Calu3 (cell line): Measurements from ENCODE around the gene CACNB3. TPM values are rescaled to one million over a fixed set of nuclear protein-coding genes. Genes with fewer than 3 reads are reported as not detected.

Experiments
- BruUV-seq: library from RNA; stranded (reverse); fragments of 400-500 nt; replicated peaks from 2 replicates; lab custom pipeline; 2021; lab: Mats Ljungman, UMichigan
- CTCF ChIA-PET: fragments of 300-600 bp; sonication (Branson Sonifier 250); formaldehyde crosslinking; loops from one replicate; lab custom pipeline; 2022; ENCODE audit warnings: antibody characterized with exemption; lab: Charles Lee
- DNase-seq: peaks from one replicate; pipeline ENCODE4 v3.0.0; 2022
- H3K27ac Mint-ChIP-seq: one replicate; pipeline ENCODE4 v1.8.0; 2022; ENCODE audit warnings: mixed read lengths; ENCODE audit not compliant: unreplicated experiment
- H3K27me3 Mint-ChIP-seq: one replicate; pipeline ENCODE4 v1.8.0; 2022; ENCODE audit warnings: mixed read lengths; ENCODE audit not compliant: unreplicated experiment
- H3K36me3 Mint-ChIP-seq: one replicate; pipeline ENCODE4 v1.8.0; 2022; ENCODE audit warnings: mild to moderate bottlenecking, moderate library complexity, mixed read lengths; ENCODE audit not compliant: insufficient read depth, unreplicated experiment
- H3K4me1 Mint-ChIP-seq: one replicate; pipeline ENCODE4 v1.8.0; 2022; ENCODE audit warnings: mild to moderate bottlenecking, low read depth, mixed read lengths; ENCODE audit not compliant: unreplicated experiment
- H3K4me3 Mint-ChIP-seq: one replicate; pipeline ENCODE4 v1.8.0; 2022; ENCODE audit warnings: mild to moderate bottlenecking, low read depth, moderate library complexity, mixed read lengths; ENCODE audit not compliant: unreplicated experiment
- H3K9me3 Mint-ChIP-seq: one replicate; pipeline ENCODE4 v1.8.0; 2022; ENCODE audit warnings: low read depth, mixed read lengths; ENCODE audit not compliant: unreplicated experiment
- CTCF ChIP-seq: fragments of 200-600 bp; IDR thresholded peaks from one replicate; pipeline ENCODE4 v1.8.0; 2022; ENCODE audit warnings: antibody characterized with exemption; ENCODE audit not compliant: unreplicated experiment
- intact Hi-C: fragments of 100-400 bp; cut with micrococcal nuclease; formaldehyde crosslinking; loops from one replicate; pipeline ENCODE4 v1.10.0; 2022; ENCODE audit not compliant: unreplicated experiment
- total RNA-seq: library from RNA; stranded (reverse); gene quantifications from 2 replicates; pipeline ENCODE4 v1.2.3, GENCODE V29; 2022

CACNB3 gene
- total RNA-seq, 1 experiment from 2014 or later = 21.1 TPM

DNA sequence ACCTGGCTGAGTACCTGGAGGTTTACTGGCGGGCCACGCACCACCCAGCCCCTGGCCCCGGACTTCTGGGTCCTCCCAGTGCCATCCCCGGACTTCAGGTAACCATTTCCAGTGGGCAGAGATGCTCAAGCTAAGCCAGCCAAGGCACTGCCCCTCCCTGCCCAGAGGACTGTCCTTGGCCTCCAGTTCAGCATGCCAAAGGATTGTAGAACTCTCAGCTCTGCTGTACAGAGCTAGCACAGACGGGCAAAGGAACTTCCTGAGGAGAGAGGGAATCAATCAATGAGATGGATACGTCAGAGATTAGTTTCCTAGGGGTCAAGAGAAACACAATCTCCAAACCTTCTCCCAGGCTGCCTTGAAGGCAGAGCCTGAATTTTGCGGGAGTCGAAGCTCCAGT is 8.7 kb downstream of the CACNB3 start:
- Mint-ChIP-seq H3K27ac (no peak overlapping the region), H3K36me3 (peaks cover 12% of the 10 kb centered on the region), H3K9me3 (no peaks in the 10 kb centered on the region), H3K27me3 (no peaks in the 10 kb centered on the region), H3K4me3 (no peak overlapping the region), H3K4me1 (no peaks in the 10 kb centered on the region)
- BruUV-seq = no TSS peak
- no peak for TF ChIP-seq CTCF
- CTCF ChIA-PET = interaction anchor here (0.6 kb wide), 1 partner anchor 91 kb away, joined by 6 read pairs; no protein-coding TSS in a partner anchor
- intact Hi-C loops = no loop called here
- DNase-seq = no peak

DNA sequence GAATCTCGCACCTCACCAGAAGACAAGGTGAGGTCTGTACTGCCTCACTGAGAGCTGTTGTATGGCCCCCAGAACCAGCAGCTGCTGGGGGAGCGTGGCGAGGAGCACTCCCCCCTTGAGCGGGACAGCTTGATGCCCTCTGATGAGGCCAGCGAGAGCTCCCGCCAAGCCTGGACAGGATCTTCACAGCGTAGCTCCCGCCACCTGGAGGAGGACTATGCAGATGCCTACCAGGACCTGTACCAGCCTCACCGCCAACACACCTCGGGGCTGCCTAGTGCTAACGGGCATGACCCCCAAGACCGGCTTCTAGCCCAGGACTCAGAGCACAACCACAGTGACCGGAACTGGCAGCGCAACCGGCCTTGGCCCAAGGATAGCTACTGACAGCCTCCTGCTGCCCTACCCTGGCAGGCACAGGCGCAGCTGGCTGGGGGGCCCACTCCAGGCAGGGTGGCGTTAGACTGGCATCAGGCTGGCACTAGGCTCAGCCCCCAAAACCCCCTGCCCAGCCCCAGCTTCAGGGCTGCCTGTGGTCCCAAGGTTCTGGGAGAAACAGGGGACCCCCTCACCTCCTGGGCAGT is 9.3 kb downstream of the CACNB3 start:
- no peak for TF ChIP-seq CTCF
- no peak for DNase-seq
- no peaks in the 10 kb centered on the region for H3K9me3 Mint-ChIP-seq
- H3K27me3 Mint-ChIP-seq = no peaks in the 10 kb centered on the region
- no peak overlapping the region for H3K27ac Mint-ChIP-seq
- peaks cover 16% of the 10 kb centered on the region for H3K36me3 Mint-ChIP-seq
- CTCF ChIA-PET = interaction anchor here (0.6 kb wide), 1 partner anchor 91 kb away, joined by 6 read pairs; no protein-coding TSS in a partner anchor
- BruUV-seq = no TSS peak
- H3K4me1 Mint-ChIP-seq = no peaks in the 10 kb centered on the region
- intact Hi-C loops = no loop called here
- no peak overlapping the region for H3K4me3 Mint-ChIP-seq

GRCh38 chr12:48828293-48828692 is 10.0 kb downstream of the CACNB3 start:
- Mint-ChIP-seq H3K27me3 (no peaks in the 10 kb centered on the region), H3K4me1 (no peaks in the 10 kb centered on the region), H3K4me3 (no peak overlapping the region), H3K27ac (no peak overlapping the region), H3K36me3 (peaks cover 17% of the 10 kb centered on the region), H3K9me3 (no peaks in the 10 kb centered on the region)
- intact Hi-C loops = no loop called here
- CTCF ChIA-PET = no interaction called here
- DNase-seq = no peak
- BruUV-seq = no TSS peak
- TF ChIP-seq CTCF = no peak

- Mint-ChIP-seq H3K36me3 (peaks cover 20% of the 10 kb centered on the region), H3K27me3 (no peaks in the 10 kb centered on the region), H3K4me1 (no peaks in the 10 kb centered on the region), H3K4me3 (no peak overlapping the region), H3K27ac (no peak overlapping the region), H3K9me3 (no peaks in the 10 kb centered on the region)
- intact Hi-C loops = no loop called here
- CTCF ChIA-PET = no interaction called here
- TF ChIP-seq CTCF = no peak
- BruUV-seq = no TSS peak
- no peak for DNase-seq
Observed at GRCh38 chr12:48828841-48829575, 10.7 kb downstream of the CACNB3 start.
